ENCODE data around the gene ST3GAL6. TPM values are rescaled to one million over a fixed set of nuclear protein-coding genes. Genes with fewer than 3 reads are reported as not detected.

The ST3GAL6 gene
- total and polyA plus RNA-seq, 9 of the 15 experiments (the other 6 are each of a cell fraction or from before 2014, with no cell fraction given) = 0.14 TPM; not detected in 8

GRCh38 chr3:98776140-98776493 lies 13.0 kb downstream of the ST3GAL6 start:
- Histone ChIP-seq H3K4me2 (ENCODE audit: insufficient read depth, low read length) (no peak overlapping the region), H3K9ac (ENCODE audit: insufficient read depth in 1 of 2, low read depth in 2 of 2, low read length in 2 of 2) (no peak overlapping the region), H3K9me3 (replicated peaks; ENCODE audit: control insufficient read depth, insufficient read depth, low read depth, low read length) (no peaks in the 10 kb centered on the region), H3K9me1 (ENCODE audit: control insufficient read depth, insufficient read depth, low read length) (no peaks in the 10 kb centered on the region), H3K36me3 (ENCODE audit: control insufficient read depth, insufficient read depth, low read length) (no peaks in the 10 kb centered on the region), H3K27me3 (ENCODE audit: control insufficient read depth in 2 of 2, insufficient read depth in 2 of 2, low read length in 2 of 2) (no peaks in the 10 kb centered on the region; a peak in 1 of 5 replicates), H3K4me1 (replicated peaks in 1 of 2; ENCODE audit: control insufficient read depth in 2 of 2, insufficient read depth in 2 of 2, low read length in 2 of 2) (no peaks in the 10 kb centered on the region), H4K20me1 (replicated peaks; ENCODE audit: control insufficient read depth, insufficient read depth, low read length) (no peaks in the 10 kb centered on the region), H3K4me3 (no peak overlapping the region), H3K79me2 (ENCODE audit: control insufficient read depth, insufficient read depth, low read length) (no peaks in the 10 kb centered on the region), H3K27ac (ENCODE audit: extremely low read depth, low read depth, low read length) (no peak overlapping the region), H2AFZ (ENCODE audit: low read depth, low read length) (no peak overlapping the region)
- in situ Hi-C loops (cut with MboI) (no loop called here), intact Hi-C loops (cut with micrococcal nuclease) (no loop called here)
- POLR2A ChIA-PET = no interaction called here
- BruUV-seq (replicated peaks) = no TSS peak
- CTCF ChIA-PET (ENCODE audit: low intra/inter-chr PET ratio) = no interaction called here
- DNase-seq (ENCODE audit: extremely low read depth in 1 of 4, low spot score in 3 of 4) (no peak), ATAC-seq (no peak), FAIRE-seq (no peak)
- no peak for TF ChIP-seq CHD4 (IDR thresholded peaks at IDR 0.05; ENCODE audit: insufficient read depth, insufficient replicate concordance, low read depth, low read length, poor library complexity, severe bottlenecking)
- no peak for TF ChIP-seq ZFPM2 (CRISPR knock-in tag; IDR thresholded peaks at IDR 0.05)
- no peak for TF ChIP-seq CCNT2 (IDR thresholded peaks at IDR 0.05; ENCODE audit: borderline replicate concordance, extremely low read depth, insufficient read length, low read depth, low read length)
- no peak for TF ChIP-seq ZNF699 (CRISPR knock-in tag; IDR thresholded peaks at IDR 0.05; ENCODE audit: insufficient replicate concordance)
- no peak for TF ChIP-seq FOXP4 (CRISPR knock-in tag; IDR thresholded peaks at IDR 0.05; ENCODE audit: borderline replicate concordance)
- TF ChIP-seq NCOA2 (IDR thresholded peaks at IDR 0.05; ENCODE audit: partially characterized antibody in 2 of 2) = no peak
- TF ChIP-seq ELK1 (CRISPR knock-in tag; IDR thresholded peaks at IDR 0.05) = no peak
- TF ChIP-seq ILK (tag; IDR thresholded peaks at IDR 0.05; ENCODE audit: borderline replicate concordance, low read depth) = no peak
- no peak for TF ChIP-seq CBX8 (IDR thresholded peaks at IDR 0.05; ENCODE audit: borderline replicate concordance, extremely low read depth, low read depth, low read length, poor library complexity, severe bottlenecking)
- TF ChIP-seq SRSF9 (IDR thresholded peaks at IDR 0.05; ENCODE audit: borderline replicate concordance, low read depth, low read length) = no peak
- TF ChIP-seq BDP1 (IDR thresholded peaks at IDR 0.05; ENCODE audit: insufficient read depth, insufficient read length) = no peak
- TF ChIP-seq SREBF2 (CRISPR knock-in tag; IDR thresholded peaks at IDR 0.05) = no peak
- no peak for TF ChIP-seq NRF1 (conservative IDR thresholded peaks at IDR 0.05 in 1 of 2, IDR thresholded peaks at IDR 0.05 in 1 of 2)
- TF ChIP-seq SNAPC5 (CRISPR knock-in tag; IDR thresholded peaks at IDR 0.05) = no peak
- TF ChIP-seq TEAD1 (CRISPR knock-in tag; IDR thresholded peaks at IDR 0.05) = no peak
- TF ChIP-seq TEAD2 (tag; IDR thresholded peaks at IDR 0.05) = no peak

All from K562 (cell line).